Measurements from ENCODE around the gene RASGEF1B.

DNA sequence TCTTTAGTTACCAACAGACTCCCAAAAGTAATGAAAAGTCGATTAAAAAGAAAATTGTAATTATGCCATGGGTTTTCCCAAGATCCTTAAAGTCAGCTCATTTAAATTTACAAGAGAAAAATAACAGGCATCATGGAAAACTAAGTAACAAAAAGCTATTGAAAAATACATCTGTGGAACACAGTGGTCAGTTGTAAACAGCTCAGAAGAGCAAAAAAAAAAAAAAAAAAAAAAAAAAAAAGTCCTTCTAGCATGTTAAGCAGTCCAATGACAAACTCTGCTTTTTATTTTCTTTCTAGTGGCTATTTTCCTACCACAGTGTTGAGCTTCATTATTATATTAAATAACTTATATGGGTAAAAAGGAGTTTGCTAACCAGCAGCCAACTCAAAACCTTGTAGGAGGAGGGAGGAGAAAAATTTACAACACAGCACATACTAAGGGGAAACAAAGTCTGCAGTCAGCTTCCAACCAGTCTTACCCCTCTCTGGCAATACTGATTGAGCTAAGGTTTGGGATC lies 44.9 kb downstream of the RASGEF1B start:
- TF ChIP-seq, protein P1, sequence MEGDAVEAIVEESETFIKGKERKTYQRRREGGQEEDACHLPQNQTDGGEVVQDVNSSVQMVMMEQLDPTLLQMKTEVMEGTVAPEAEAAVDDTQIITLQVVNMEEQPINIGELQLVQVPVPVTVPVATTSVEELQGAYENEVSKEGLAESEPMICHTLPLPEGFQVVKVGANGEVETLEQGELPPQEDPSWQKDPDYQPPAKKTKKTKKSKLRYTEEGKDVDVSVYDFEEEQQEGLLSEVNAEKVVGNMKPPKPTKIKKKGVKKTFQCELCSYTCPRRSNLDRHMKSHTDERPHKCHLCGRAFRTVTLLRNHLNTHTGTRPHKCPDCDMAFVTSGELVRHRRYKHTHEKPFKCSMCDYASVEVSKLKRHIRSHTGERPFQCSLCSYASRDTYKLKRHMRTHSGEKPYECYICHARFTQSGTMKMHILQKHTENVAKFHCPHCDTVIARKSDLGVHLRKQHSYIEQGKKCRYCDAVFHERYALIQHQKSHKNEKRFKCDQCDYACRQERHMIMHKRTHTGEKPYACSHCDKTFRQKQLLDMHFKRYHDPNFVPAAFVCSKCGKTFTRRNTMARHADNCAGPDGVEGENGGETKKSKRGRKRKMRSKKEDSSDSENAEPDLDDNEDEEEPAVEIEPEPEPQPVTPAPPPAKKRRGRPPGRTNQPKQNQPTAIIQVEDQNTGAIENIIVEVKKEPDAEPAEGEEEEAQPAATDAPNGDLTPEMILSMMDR (conservative IDR thresholded peaks at IDR 0.05; ENCODE audit: low read depth, low read length): no peak
- TF ChIP-seq EZH2 (IDR thresholded peaks at IDR 0.05; ENCODE audit: borderline replicate concordance, low read depth, low read length, poor library complexity, severe bottlenecking): no peak
